Endothelial cell of umbilical vein (primary cell): ENCODE data around the gene PCGF2. TPM values are rescaled to one million over a fixed set of nuclear protein-coding genes. Genes with fewer than 3 reads are reported as not detected.

ENCODE experiments used
- BruUV-seq: library from RNA; stranded (reverse); fragments of 400-500 nt; replicated peaks from 2 replicates; lab custom pipeline; 2021; lab: Mats Ljungman, UMichigan
- CTCF ChIA-PET: fragments of 300-600, 350-600 bp; sonication (Branson Sonifier 250); formaldehyde crosslinking; loops from one replicate; lab custom pipeline; 2021; ENCODE audit warnings: antibody characterized with exemption, inconsistent platforms; lab: Charles Lee
- POLR2A ChIA-PET: fragments of 300-600, 350-600 bp; sonication (Branson Sonifier 250); formaldehyde crosslinking; loops from one replicate; lab custom pipeline; 2021; ENCODE audit warnings: antibody characterized with exemption, inconsistent platforms; lab: Charles Lee
- DNase-seq: peaks from one replicate; pipeline ENCODE4 v3.0.0-alpha.2; 2011; ENCODE audit warnings: low read depth, low spot score
- FAIRE-seq: peaks from 2 replicates; lab custom pipeline; 2011; peaks lifted over from hg19 to GRCh38; lab: Jason Lieb, UNC
- H2AFZ ChIP-seq: 2 replicates; pipeline ENCODE4 v1.6.0; 2012; ENCODE audit warnings: low read depth, low read length, control low read depth, inconsistent platforms
- H3K27ac ChIP-seq: 2 replicates; pipeline ENCODE4 v1.5.1; 2011; ENCODE audit warnings: low read depth, mild to moderate bottlenecking, control low read depth, low read length, moderate library complexity; ENCODE audit not compliant: insufficient read depth
- H3K27me3 ChIP-seq, 2 experiments: 2 replicates each; pipeline versions ENCODE4 v1.6.0 to v1.6.1; 2011; ENCODE audit warnings: low read length in 2 of 2, mixed read lengths in 1 of 2; ENCODE audit not compliant: control insufficient read depth in 2 of 2, insufficient read depth in 2 of 2
- H3K36me3 ChIP-seq, 2 experiments: 2 replicates in 1 of 2; 3 replicates in 1 of 2; pipeline ENCODE4 v1.5.1; 2011; ENCODE audit warnings: low read length in 2 of 2, mild to moderate bottlenecking in 1 of 2, moderate library complexity in 1 of 2; ENCODE audit not compliant: control insufficient read depth in 2 of 2, insufficient read depth in 2 of 2; ENCODE audit errors: extremely low read depth in 1 of 2
- H3K4me1 ChIP-seq: 3 replicates; pipeline ENCODE4 v1.5.1; 2011; ENCODE audit warnings: mild to moderate bottlenecking, low read length; ENCODE audit not compliant: control insufficient read depth, insufficient read depth; ENCODE audit errors: extremely low read depth
- H3K4me2 ChIP-seq: 2 replicates; pipeline ENCODE4 v1.6.1; 2011; ENCODE audit warnings: low read length, control low read depth, mixed read lengths; ENCODE audit not compliant: insufficient read depth
- H3K4me3 ChIP-seq, 3 experiments: fragments of 200-600 bp in 1 of 3; sonication (generic), shearing (Covaris generic) in 1 of 3; replicated peaks in 1 of 3; 2 replicates each; pipeline ENCODE4 v1.5.1; 2011 to 2016; ENCODE audit warnings: control low read depth in 3 of 3, low read length in 3 of 3, mild to moderate bottlenecking in 2 of 3, inconsistent platforms in 1 of 3, low read depth in 1 of 3, moderate library complexity in 1 of 3; ENCODE audit not compliant: insufficient read depth in 1 of 3
- H3K79me2 ChIP-seq: 2 replicates; pipeline ENCODE4 v1.6.0; 2012; ENCODE audit warnings: low read length, inconsistent platforms; ENCODE audit not compliant: control insufficient read depth, insufficient read depth
- H3K9ac ChIP-seq: replicated peaks from 2 replicates; pipeline ENCODE3; 2011; ENCODE audit warnings: low read length, control low read depth; ENCODE audit not compliant: insufficient read depth; ENCODE audit errors: extremely low read depth
- H3K9me1 ChIP-seq: replicated peaks from 3 replicates; pipeline ENCODE4 v1.6.0; 2011; ENCODE audit warnings: mild to moderate bottlenecking, low read length; ENCODE audit not compliant: control insufficient read depth, insufficient read depth; ENCODE audit errors: extremely low read depth
- H3K9me3 ChIP-seq: replicated peaks from 2 replicates; pipeline ENCODE4 v1.5.1; 2012; ENCODE audit warnings: low read length, inconsistent platforms; ENCODE audit not compliant: control insufficient read depth, insufficient read depth
- H4K20me1 ChIP-seq: replicated peaks from 2 replicates; pipeline ENCODE3; 2011; ENCODE audit warnings: mild to moderate bottlenecking, low read length; ENCODE audit not compliant: control insufficient read depth, insufficient read depth; ENCODE audit errors: extremely low read depth
- EZH2 ChIP-seq: IDR thresholded peaks from 2 replicates; pipeline ENCODE4 v1.6.1; 2012; ENCODE audit warnings: borderline replicate concordance, low read depth, mild to moderate bottlenecking, moderate library complexity, low read length, inconsistent platforms; ENCODE audit not compliant: severe bottlenecking
- FOS ChIP-seq: IDR thresholded peaks from 2 replicates; pipeline ENCODE4 v1.6.1; 2011; ENCODE audit warnings: mild to moderate bottlenecking, low read length, moderate library complexity, borderline replicate concordance; ENCODE audit not compliant: insufficient read depth
- GATA2 ChIP-seq: IDR thresholded peaks from 2 replicates; pipeline ENCODE4 v1.7.0; 2011; ENCODE audit warnings: low read depth, mild to moderate bottlenecking, moderate library complexity, mixed read lengths, low read length; ENCODE audit not compliant: insufficient read length, insufficient read depth
- JUN ChIP-seq: IDR thresholded peaks from 2 replicates; pipeline ENCODE4 v1.6.1; 2011; ENCODE audit warnings: borderline replicate concordance, low read depth; ENCODE audit not compliant: insufficient read length, insufficient read depth
- MYC ChIP-seq: IDR thresholded peaks from one replicate; pipeline ENCODE4 v1.6.1; 2011; ENCODE audit warnings: mild to moderate bottlenecking, low read depth, low read length
- POLR2A ChIP-seq: IDR thresholded peaks from 2 replicates; pipeline ENCODE4 v1.6.1; 2012; ENCODE audit warnings: low read depth, mild to moderate bottlenecking, control low read depth, low read length
- POLR2AphosphoS5 ChIP-seq: IDR thresholded peaks from 2 replicates; pipeline ENCODE4 v1.6.1; 2012; ENCODE audit warnings: low read depth, mild to moderate bottlenecking, control low read depth, low read length, moderate library complexity; ENCODE audit not compliant: insufficient read depth
- dilution Hi-C: fragments of 300-500 bp; cut with MboI; formaldehyde crosslinking; loops from one replicate; pipeline ENCODE4 v1.15.0; 2019; ENCODE audit warnings: low sequenced_read_pairs; ENCODE audit not compliant: extremely low pct_ligation_motif_present
- intact Hi-C: fragments of 100-400 bp; cut with micrococcal nuclease; formaldehyde crosslinking; loops from one replicate; pipeline ENCODE4 v1.10.0; 2022
- polyA plus RNA-seq, 4 experiments: library from polyadenylated mRNA; depleted of rRNA in 3 of 4; stranded (reverse) in 3 of 4; unstranded in 1 of 4; fragments of >200 nt; gene quantifications; 2 replicates each; pipeline versions ENCODE4 v1.2.1 to v1.2.3, GENCODE V29; 2011 to 2012; ENCODE audit warnings: missing spikeins in 1 of 4
- total RNA-seq: library from RNA; stranded (reverse); gene quantifications from 2 replicates; pipeline ENCODE4 v1.2.3, GENCODE V29; 2021
- TF ChIP-seq, protein P1 (sequence below): IDR thresholded peaks from 2 replicates; pipeline ENCODE4 v1.6.1; 2011; ENCODE audit not compliant: insufficient read depth, insufficient read length
- TF ChIP-seq, protein P2 (sequence below), 2 donors: IDR thresholded peaks; 1 replicate in 1 of 2; 2 replicates in 1 of 2; pipeline ENCODE4 v1.5.1; 2011; ENCODE audit warnings: low read length in 2 of 2, mild to moderate bottlenecking in 2 of 2, moderate library complexity in 2 of 2, control low read depth in 1 of 2, inconsistent platforms in 1 of 2, low read depth in 1 of 2; ENCODE audit not compliant: insufficient read depth in 1 of 2; ENCODE audit errors: extremely low read depth in 1 of 2

Gene PCGF2
- total and polyA plus RNA-seq, 2 donors (not counting 3 experiments of a cell fraction or from before 2014, with no cell fraction given) = 39.8 to 78.4 TPM

DNA sequence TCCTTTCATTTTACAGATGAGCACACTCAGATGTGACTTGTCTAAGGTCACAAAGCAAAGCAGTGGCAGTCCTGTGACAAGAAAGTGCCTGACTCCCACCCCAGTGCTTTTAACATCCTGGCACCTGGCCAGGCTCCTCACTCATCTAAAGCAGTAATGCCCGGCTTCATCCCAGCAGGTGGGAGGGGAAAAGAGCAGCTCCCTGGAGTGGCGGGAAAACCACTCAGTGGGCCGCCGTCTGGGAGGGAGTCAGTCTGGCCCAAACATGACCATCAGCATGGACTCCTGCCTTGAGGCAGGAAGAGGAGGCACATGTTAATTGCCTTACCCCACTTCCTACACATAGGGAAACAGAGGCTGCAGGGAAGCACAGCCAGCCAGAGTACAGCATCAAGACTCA lies 2.6 kb downstream of the PCGF2 start:
- no peak overlapping the region for H3K4me3 ChIP-seq
- peaks cover 47% of the 10 kb centered on the region for H3K4me1 ChIP-seq
- no peak overlapping the region for H3K9ac ChIP-seq
- no peaks in the 10 kb centered on the region for H3K36me3 ChIP-seq
- DNase-seq (no peak), FAIRE-seq (no peak)
- no peaks in the 10 kb centered on the region for H3K9me3 ChIP-seq
- no peak overlapping the region for H3K4me2 ChIP-seq
- ChIA-PET POLR2A (no interaction called here), CTCF (interaction anchor here (1.1 to 3.8 kb wide), 3 partner anchors 10 to 188 kb away, joined by 3 to 24 read pairs (median 7); partner anchors contain the start of gene CISD3)
- TF ChIP-seq FOS (no peak), MYC (no peak), EZH2 (no peak), GATA2 (no peak), JUN (no peak), POLR2A (no peak), POLR2AphosphoS5 (no peak)
- TF ChIP-seq, protein P1, sequence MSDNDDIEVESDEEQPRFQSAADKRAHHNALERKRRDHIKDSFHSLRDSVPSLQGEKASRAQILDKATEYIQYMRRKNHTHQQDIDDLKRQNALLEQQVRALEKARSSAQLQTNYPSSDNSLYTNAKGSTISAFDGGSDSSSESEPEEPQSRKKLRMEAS = no peak
- TF ChIP-seq, protein P2, sequence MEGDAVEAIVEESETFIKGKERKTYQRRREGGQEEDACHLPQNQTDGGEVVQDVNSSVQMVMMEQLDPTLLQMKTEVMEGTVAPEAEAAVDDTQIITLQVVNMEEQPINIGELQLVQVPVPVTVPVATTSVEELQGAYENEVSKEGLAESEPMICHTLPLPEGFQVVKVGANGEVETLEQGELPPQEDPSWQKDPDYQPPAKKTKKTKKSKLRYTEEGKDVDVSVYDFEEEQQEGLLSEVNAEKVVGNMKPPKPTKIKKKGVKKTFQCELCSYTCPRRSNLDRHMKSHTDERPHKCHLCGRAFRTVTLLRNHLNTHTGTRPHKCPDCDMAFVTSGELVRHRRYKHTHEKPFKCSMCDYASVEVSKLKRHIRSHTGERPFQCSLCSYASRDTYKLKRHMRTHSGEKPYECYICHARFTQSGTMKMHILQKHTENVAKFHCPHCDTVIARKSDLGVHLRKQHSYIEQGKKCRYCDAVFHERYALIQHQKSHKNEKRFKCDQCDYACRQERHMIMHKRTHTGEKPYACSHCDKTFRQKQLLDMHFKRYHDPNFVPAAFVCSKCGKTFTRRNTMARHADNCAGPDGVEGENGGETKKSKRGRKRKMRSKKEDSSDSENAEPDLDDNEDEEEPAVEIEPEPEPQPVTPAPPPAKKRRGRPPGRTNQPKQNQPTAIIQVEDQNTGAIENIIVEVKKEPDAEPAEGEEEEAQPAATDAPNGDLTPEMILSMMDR (IDR thresholded peaks at IDR 0.05; ENCODE audit: extremely low read depth in 1 of 2, insufficient read depth in 1 of 2, low read depth in 1 of 2, low read length in 2 of 2) = no peak
- H2AFZ ChIP-seq = no peak overlapping the region
- H3K79me2 ChIP-seq = peaks cover 77% of the 10 kb centered on the region
- H4K20me1 ChIP-seq = peaks cover 2% of the 10 kb centered on the region
- H3K27me3 ChIP-seq = no peaks in the 10 kb centered on the region
- dilution Hi-C loops = no loop called here
- no TSS peak for BruUV-seq
- no peaks in the 10 kb centered on the region for H3K9me1 ChIP-seq
- intact Hi-C loops = no loop called here
- no peak overlapping the region for H3K27ac ChIP-seq
